Measurements from ENCODE around the gene RPS6KA4.

GRCh38 chr11:64359712-64360445 is 917 bp downstream of the RPS6KA4 start:
- TF ChIP-seq CTCF (IDR thresholded peaks at IDR 0.05) (no peak), POLR2A (IDR thresholded peaks at IDR 0.05) (no peak)

Data from vagina (tissue), 2 donors.